Neural progenitor cell (in vitro differentiated cells): Measurements from ENCODE around the gene PRKCA. TPM values are rescaled to one million over a fixed set of nuclear protein-coding genes. Genes with fewer than 3 reads are reported as not detected.

ENCODE experiments used
- DNase-seq: peaks from one replicate; pipeline ENCODE4 v3.0.0-alpha.2; 2016; ENCODE audit warnings: low spot score
- H2AFZ ChIP-seq: fragments of 200-600 bp; sonication (generic); replicated peaks from 2 replicates; pipeline ENCODE4 v1.6.1; 2016; ENCODE audit warnings: antibody characterized with exemption
- H3F3A ChIP-seq: fragments of 200-600 bp; sonication (generic); 2 replicates; pipeline ENCODE4 v1.6.1; 2016; ENCODE audit warnings: antibody characterized with exemption, low read depth
- H3K27ac ChIP-seq: fragments of 200-600 bp; sonication (generic); 2 replicates; pipeline ENCODE4 v1.5.1; 2016; ENCODE audit warnings: mild to moderate bottlenecking
- H3K27me3 ChIP-seq: fragments of 200-600 bp; sonication (generic); 2 replicates; pipeline ENCODE4 v1.6.1; 2016; ENCODE audit warnings: mild to moderate bottlenecking, moderate library complexity
- H3K36me3 ChIP-seq: fragments of 200-600 bp; sonication (generic); 2 replicates; pipeline ENCODE4 v1.5.1; 2016
- H3K4me1 ChIP-seq: fragments of 200-600 bp; sonication (generic); 2 replicates; pipeline ENCODE4 v1.6.1; 2016; ENCODE audit warnings: mixed run types
- H3K4me2 ChIP-seq: fragments of 200-600 bp; sonication (generic); 2 replicates; pipeline ENCODE4 v1.6.1; 2016
- H3K4me3 ChIP-seq: fragments of 200-600 bp; sonication (generic); 2 replicates; pipeline ENCODE4 v1.5.1; 2016
- H3K79me2 ChIP-seq: fragments of 200-600 bp; sonication (generic); 2 replicates; pipeline ENCODE4 v1.6.1; 2016; ENCODE audit warnings: low read depth
- H3K9ac ChIP-seq: fragments of 200-600 bp; sonication (generic); 2 replicates; pipeline ENCODE4 v1.6.1; 2016
- H3K9me3 ChIP-seq: fragments of 200-600 bp; sonication (generic); 2 replicates; pipeline ENCODE4 v1.5.1; 2016; ENCODE audit warnings: low read depth
- H4K20me1 ChIP-seq: fragments of 200-600 bp; sonication (generic); 2 replicates; pipeline ENCODE4 v1.6.1; 2016; ENCODE audit warnings: low read depth
- H3K27ac Mint-ChIP-seq: 3 replicates; pipeline ENCODE4 v1.8.0; 2021; ENCODE audit warnings: mixed read lengths
- H3K27me3 Mint-ChIP-seq: 2 replicates; pipeline ENCODE4 v1.8.0; 2022; ENCODE audit warnings: low read depth, mild to moderate bottlenecking, inconsistent platforms, moderate library complexity, mixed read lengths; ENCODE audit not compliant: insufficient read depth
- H3K36me3 Mint-ChIP-seq: 3 replicates; pipeline ENCODE4 v1.8.0; 2021; ENCODE audit warnings: mixed read lengths
- H3K4me1 Mint-ChIP-seq: 3 replicates; pipeline ENCODE4 v1.8.0; 2021; ENCODE audit warnings: mixed read lengths
- H3K4me3 Mint-ChIP-seq: 3 replicates; pipeline ENCODE4 v1.8.0; 2021; ENCODE audit warnings: mild to moderate bottlenecking, moderate library complexity, mixed read lengths
- H3K9me3 Mint-ChIP-seq: 3 replicates; pipeline ENCODE4 v1.8.0; 2020; ENCODE audit warnings: mixed read lengths
- EZH2 ChIP-seq: fragments of 200-600 bp; sonication (generic); IDR thresholded peaks from 2 replicates; pipeline ENCODE4 v1.6.1; 2017; ENCODE audit warnings: antibody characterized with exemption, mild to moderate bottlenecking, moderate library complexity
- EZH2phosphoT487 ChIP-seq: fragments of 200-600 bp; sonication (generic); IDR thresholded peaks from 2 replicates; pipeline ENCODE4 v1.6.1; 2017; ENCODE audit warnings: antibody characterized with exemption
- total RNA-seq: library from RNA; depleted of rRNA; stranded (reverse); fragments of >200 nt; gene quantifications from 2 replicates; pipeline ENCODE4 v1.2.3, GENCODE V29; 2015; ENCODE audit warnings: low replicate concordance
- TF ChIP-seq, protein P1 (sequence below): fragments of 200-600 bp; sonication (generic); IDR thresholded peaks from 2 replicates; pipeline ENCODE4 v1.5.1; 2017; ENCODE audit warnings: antibody characterized with exemption, mild to moderate bottlenecking

PRKCA gene
- total RNA-seq, 1 donor from 2014 or later, result 2.1 TPM

DNA sequence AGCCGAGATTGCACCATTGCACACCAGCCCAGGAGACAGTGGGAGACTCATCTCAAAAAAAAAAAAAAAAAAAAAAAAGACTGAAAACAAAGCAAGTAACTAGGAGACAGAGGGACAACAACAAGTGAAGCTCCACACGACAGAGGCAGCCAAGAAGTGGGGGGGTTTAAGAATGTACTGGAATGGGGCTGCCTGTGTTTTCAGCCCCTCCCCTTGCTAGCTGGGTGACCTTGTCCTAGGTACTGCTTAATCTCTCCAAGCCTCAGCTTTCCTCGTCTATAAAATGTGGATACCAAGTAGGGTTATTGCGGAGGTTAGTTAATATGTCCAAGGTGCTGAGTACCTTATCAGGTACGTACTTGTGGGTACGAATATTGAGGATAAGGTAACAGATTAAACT is 368.7 kb downstream of the PRKCA start:
- H3K36me3 Mint-ChIP-seq, result peaks cover 12% of the 10 kb centered on the region
- no peaks in the 10 kb centered on the region for H4K20me1 ChIP-seq
- H3K4me1 Mint-ChIP-seq, result peaks cover 13% of the 10 kb centered on the region
- no peak overlapping the region for H3K27ac ChIP-seq
- no peak for DNase-seq
- H3K4me3 ChIP-seq, result no peak overlapping the region
- no peaks in the 10 kb centered on the region for H3K36me3 ChIP-seq
- H3F3A ChIP-seq, result no peaks in the 10 kb centered on the region
- no peak overlapping the region for H3K4me2 ChIP-seq
- H3K79me2 ChIP-seq, result no peaks in the 10 kb centered on the region
- H3K9ac ChIP-seq, result no peak overlapping the region
- peaks cover 13% of the 10 kb centered on the region for H3K9me3 Mint-ChIP-seq
- H3K9me3 ChIP-seq, result no peaks in the 10 kb centered on the region
- peaks cover 2% of the 10 kb centered on the region for H3K27me3 Mint-ChIP-seq
- no peaks in the 10 kb centered on the region for H3K27me3 ChIP-seq
- no peak overlapping the region for H3K27ac Mint-ChIP-seq
- no peak overlapping the region for H3K4me3 Mint-ChIP-seq
- TF ChIP-seq, protein P1, sequence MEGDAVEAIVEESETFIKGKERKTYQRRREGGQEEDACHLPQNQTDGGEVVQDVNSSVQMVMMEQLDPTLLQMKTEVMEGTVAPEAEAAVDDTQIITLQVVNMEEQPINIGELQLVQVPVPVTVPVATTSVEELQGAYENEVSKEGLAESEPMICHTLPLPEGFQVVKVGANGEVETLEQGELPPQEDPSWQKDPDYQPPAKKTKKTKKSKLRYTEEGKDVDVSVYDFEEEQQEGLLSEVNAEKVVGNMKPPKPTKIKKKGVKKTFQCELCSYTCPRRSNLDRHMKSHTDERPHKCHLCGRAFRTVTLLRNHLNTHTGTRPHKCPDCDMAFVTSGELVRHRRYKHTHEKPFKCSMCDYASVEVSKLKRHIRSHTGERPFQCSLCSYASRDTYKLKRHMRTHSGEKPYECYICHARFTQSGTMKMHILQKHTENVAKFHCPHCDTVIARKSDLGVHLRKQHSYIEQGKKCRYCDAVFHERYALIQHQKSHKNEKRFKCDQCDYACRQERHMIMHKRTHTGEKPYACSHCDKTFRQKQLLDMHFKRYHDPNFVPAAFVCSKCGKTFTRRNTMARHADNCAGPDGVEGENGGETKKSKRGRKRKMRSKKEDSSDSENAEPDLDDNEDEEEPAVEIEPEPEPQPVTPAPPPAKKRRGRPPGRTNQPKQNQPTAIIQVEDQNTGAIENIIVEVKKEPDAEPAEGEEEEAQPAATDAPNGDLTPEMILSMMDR, result no peak
- TF ChIP-seq EZH2phosphoT487 (no peak), EZH2 (no peak)
- H3K4me1 ChIP-seq, result no peaks in the 10 kb centered on the region
- no peak overlapping the region for H2AFZ ChIP-seq

DNA sequence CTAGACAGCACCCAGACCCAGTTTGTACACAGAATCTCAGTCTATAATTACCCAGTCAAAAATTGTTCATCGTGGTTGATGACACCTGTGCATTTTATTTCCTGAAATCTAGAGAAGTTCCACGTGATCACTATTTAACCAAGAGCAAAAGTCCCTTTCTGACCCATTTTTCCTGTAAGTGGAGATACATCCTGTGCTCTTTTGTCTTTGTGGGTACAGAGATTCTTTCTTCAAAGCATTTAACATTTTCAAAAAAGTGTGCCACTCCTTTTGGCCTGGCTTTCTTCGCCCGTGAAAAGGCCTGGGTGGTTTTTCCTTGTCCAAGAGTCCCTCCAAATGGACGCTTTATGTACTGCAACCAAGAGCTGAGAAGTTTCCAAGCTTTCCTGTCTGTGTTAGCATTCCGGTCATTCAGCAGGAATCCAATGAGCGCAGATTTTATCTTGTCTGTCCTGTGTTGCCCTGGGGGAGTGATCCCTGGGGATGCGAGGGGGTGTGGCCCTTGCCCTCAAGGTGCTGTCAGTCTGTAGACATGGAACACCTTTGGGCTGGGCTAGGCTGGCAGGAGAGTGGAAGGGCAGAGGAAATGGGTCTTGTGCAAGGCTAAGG is 371.4 kb downstream of the PRKCA start:
- Histone ChIP-seq H2AFZ (peak overlapping the region; percentile 62), H3K79me2 (no peaks in the 10 kb centered on the region), H3K4me1 (no peaks in the 10 kb centered on the region), H3K27me3 (no peaks in the 10 kb centered on the region), H3F3A (no peaks in the 10 kb centered on the region), H3K4me3 (no peak overlapping the region), H3K27ac (no peak overlapping the region), H3K9ac (no peak overlapping the region), H4K20me1 (no peaks in the 10 kb centered on the region), H3K9me3 (no peaks in the 10 kb centered on the region), H3K36me3 (no peaks in the 10 kb centered on the region), H3K4me2 (no peak overlapping the region)
- Mint-ChIP-seq H3K36me3 (peaks cover 8% of the 10 kb centered on the region), H3K27ac (no peak overlapping the region), H3K4me1 (peaks cover 7% of the 10 kb centered on the region), H3K4me3 (no peak overlapping the region), H3K27me3 (no peaks in the 10 kb centered on the region), H3K9me3 (peaks cover 7% of the 10 kb centered on the region)
- peak; percentile 78 for DNase-seq
- TF ChIP-seq, protein P1, result peak; percentile 82
- no peak for TF ChIP-seq EZH2
- no peak for TF ChIP-seq EZH2phosphoT487

DNA sequence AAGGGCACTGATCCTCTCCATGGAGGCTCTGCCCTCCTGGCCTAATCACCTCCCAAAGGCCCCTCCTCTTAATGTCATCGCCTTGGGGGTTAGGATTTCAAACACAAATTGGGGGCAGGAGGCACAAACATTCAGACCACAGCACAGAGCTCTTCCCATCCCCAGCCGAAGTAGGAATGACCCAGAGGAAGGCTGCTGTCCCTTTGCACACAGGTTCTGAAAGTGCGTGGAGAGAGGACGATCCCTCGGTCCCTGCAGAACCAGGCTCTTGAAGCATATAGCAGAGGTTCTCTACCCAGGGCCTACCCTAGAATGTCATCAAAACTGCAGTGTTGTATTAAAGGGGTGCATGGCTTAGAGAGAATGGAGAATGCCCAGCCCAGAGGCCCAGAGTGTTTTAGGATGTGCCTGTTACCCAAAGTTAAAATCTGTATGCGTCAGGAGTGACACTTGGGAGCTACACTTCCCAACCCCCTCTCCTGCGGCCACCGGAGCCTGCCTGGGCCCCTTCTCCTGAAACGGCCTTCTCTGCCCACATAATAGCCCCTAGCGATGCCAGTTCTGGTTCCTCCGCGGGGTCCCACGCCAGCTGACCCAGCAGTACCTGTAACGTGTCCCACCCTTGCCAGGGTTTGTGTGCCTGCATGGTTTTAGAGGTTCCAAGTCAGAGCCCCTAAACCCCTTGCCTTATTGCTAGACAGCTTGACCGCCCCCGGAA is 373.0 kb downstream of the PRKCA start:
- H3K4me2 ChIP-seq, result no peak overlapping the region
- H3K4me1 ChIP-seq, result no peaks in the 10 kb centered on the region
- no peaks in the 10 kb centered on the region for H3K27me3 ChIP-seq
- Mint-ChIP-seq H3K27ac (peak overlapping the region; percentile 40), H3K27me3 (peaks cover under 1% of the 10 kb centered on the region), H3K4me1 (peaks cover 11% of the 10 kb centered on the region), H3K9me3 (peaks cover 3% of the 10 kb centered on the region), H3K4me3 (no peak overlapping the region), H3K36me3 (no peaks in the 10 kb centered on the region)
- no peak overlapping the region for H2AFZ ChIP-seq
- no peak overlapping the region for H3K27ac ChIP-seq
- H3K4me3 ChIP-seq, result no peak overlapping the region
- TF ChIP-seq, protein P1, result no peak
- TF ChIP-seq EZH2phosphoT487, result no peak
- TF ChIP-seq EZH2, result no peak
- no peaks in the 10 kb centered on the region for H3K36me3 ChIP-seq
- H3K9me3 ChIP-seq, result no peaks in the 10 kb centered on the region
- H3F3A ChIP-seq, result no peaks in the 10 kb centered on the region
- no peak for DNase-seq
- no peaks in the 10 kb centered on the region for H4K20me1 ChIP-seq
- H3K9ac ChIP-seq, result no peak overlapping the region
- H3K79me2 ChIP-seq, result no peaks in the 10 kb centered on the region
